A673 (cell line): ENCODE results near the gene GRIN2D. TPM values are rescaled to one million over a fixed set of nuclear protein-coding genes. Genes with fewer than 3 reads are reported as not detected.
A peak's percentile ranks its signal among the peaks of the same experiment; 100 is the strongest.

Source experiments
- BruUV-seq: library from RNA; stranded (reverse); fragments of 400-500 nt; replicated peaks from 2 replicates; lab custom pipeline; 2021; lab: Mats Ljungman, UMichigan
- CTCF ChIA-PET: fragments of 300-600 bp; sonication (Branson Sonifier 250); formaldehyde crosslinking; loops from one replicate; lab custom pipeline; 2022; ENCODE audit warnings: antibody characterized with exemption; lab: Charles Lee
- POLR2A ChIA-PET: fragments of 300-600 bp; sonication (Branson Sonifier 250); formaldehyde crosslinking; loops from one replicate; lab custom pipeline; 2022; ENCODE audit warnings: antibody characterized with exemption; ENCODE audit not compliant: low non-redundant PET; lab: Charles Lee
- DNase-seq: peaks from one replicate; pipeline ENCODE4 v3.0.0-alpha.2; 2015; ENCODE audit warnings: low spot score
- H3K27ac ChIP-seq: fragments of 200-600 bp; sonication (generic); 2 replicates; pipeline ENCODE4 v1.5.1; 2016; ENCODE audit warnings: mixed run types, low read depth, mild to moderate bottlenecking, mixed read lengths, antibody characterized with exemption, low read length; ENCODE audit not compliant: poor library complexity, severe bottlenecking
- H3K27me3 ChIP-seq: fragments of 200-600 bp; sonication (generic); replicated peaks from 2 replicates; pipeline ENCODE4 v1.6.1; 2017; ENCODE audit warnings: mixed run types, low read depth, mild to moderate bottlenecking, mixed read lengths, antibody characterized with exemption, low read length; ENCODE audit not compliant: insufficient read depth, poor library complexity
- H3K36me3 ChIP-seq: fragments of 200-600 bp; sonication (generic); 2 replicates; pipeline ENCODE4 v1.6.1; 2016; ENCODE audit warnings: mixed run types, mild to moderate bottlenecking, mixed read lengths, antibody characterized with exemption, low read length; ENCODE audit not compliant: insufficient read depth, poor library complexity, severe bottlenecking
- H3K4me1 ChIP-seq: fragments of 200-600 bp; sonication (generic); 2 replicates; pipeline ENCODE4 v1.6.1; 2017; ENCODE audit warnings: mixed run types, mild to moderate bottlenecking, mixed read lengths, antibody characterized with exemption, low read length; ENCODE audit not compliant: insufficient read depth, poor library complexity, severe bottlenecking
- H3K4me3 ChIP-seq: fragments of 200-600 bp; sonication (generic); 2 replicates; pipeline ENCODE4 v1.5.1; 2016; ENCODE audit warnings: low read depth, mixed run types, mild to moderate bottlenecking, mixed read lengths, low read length; ENCODE audit not compliant: poor library complexity, severe bottlenecking
- H3K9me3 ChIP-seq: fragments of 200-600 bp; sonication (generic); 2 replicates; pipeline ENCODE4 v1.6.1; 2016; ENCODE audit warnings: mixed run types, low read depth, mild to moderate bottlenecking, mixed read lengths, antibody characterized with exemption, low read length; ENCODE audit not compliant: poor library complexity, severe bottlenecking
- CTCF ChIP-seq: fragments of 300-800, 200-600 bp; sonication (generic); conservative IDR thresholded peaks from 2 replicates; pipeline ENCODE4 v1.5.1; 2017; ENCODE audit warnings: low read depth, mild to moderate bottlenecking, antibody characterized with exemption, low read length, moderate library complexity, mixed read lengths
- EZH2 ChIP-seq: fragments of 200-600 bp; sonication (generic); IDR thresholded peaks from 2 replicates; pipeline ENCODE4 v1.6.1; 2017; ENCODE audit warnings: borderline replicate concordance, low read depth, mild to moderate bottlenecking, mixed read lengths, antibody characterized with exemption, low read length; ENCODE audit not compliant: poor library complexity, severe bottlenecking
- intact Hi-C: fragments of 100-400 bp; cut with micrococcal nuclease; formaldehyde crosslinking; loops from one replicate; pipeline ENCODE4 v1.10.0; 2022; ENCODE audit not compliant: unreplicated experiment
- total RNA-seq: library from RNA; stranded (reverse); gene quantifications from 2 replicates; pipeline ENCODE4 v1.2.3, GENCODE V29; 2021

Gene GRIN2D
- total RNA-seq, 1 experiment from 2014 or later = 10.4 TPM

- DNase-seq = no peak
- POLR2A ChIA-PET = no interaction called here
- CTCF ChIA-PET = no interaction called here
- Histone ChIP-seq H3K4me1 (peaks cover 40% of the 10 kb centered on the region), H3K4me3 (no peak overlapping the region), H3K27ac (no peak overlapping the region), H3K27me3 (no peaks in the 10 kb centered on the region), H3K9me3 (no peaks in the 10 kb centered on the region), H3K36me3 (no peaks in the 10 kb centered on the region)
- no peak for TF ChIP-seq EZH2
- no peak for TF ChIP-seq CTCF
- intact Hi-C loops = no loop called here
- BruUV-seq = no TSS peak
Observed at GRCh38 chr19:48401287-48401686, 7.8 kb downstream of the GRIN2D start.

GRCh38 chr19:48403606-48404005, 10.1 kb downstream of the GRIN2D start:
- Histone ChIP-seq H3K4me1 (peaks cover 21% of the 10 kb centered on the region), H3K4me3 (no peak overlapping the region), H3K27me3 (no peaks in the 10 kb centered on the region), H3K9me3 (no peaks in the 10 kb centered on the region), H3K27ac (no peak overlapping the region), H3K36me3 (no peaks in the 10 kb centered on the region)
- no peak for TF ChIP-seq CTCF
- no peak for TF ChIP-seq EZH2
- no TSS peak for BruUV-seq
- CTCF ChIA-PET = interaction anchor here (0.6 kb wide), 1 partner anchor 9 kb away, joined by 5 read pairs; no protein-coding TSS in a partner anchor
- peak; percentile 88 for DNase-seq
- intact Hi-C loops = no loop called here
- POLR2A ChIA-PET = interaction anchor here (0.6 kb wide), 1 partner anchor 40 kb away, joined by 4 read pairs; the partner anchor contains the start of genes SYNGR4 and TMEM143

GRCh38 chr19:48405010-48405659, 11.7 kb downstream of the GRIN2D start:
- Histone ChIP-seq H3K4me3 (no peak overlapping the region), H3K4me1 (peaks cover 9% of the 10 kb centered on the region), H3K27me3 (no peaks in the 10 kb centered on the region), H3K9me3 (no peaks in the 10 kb centered on the region), H3K36me3 (no peaks in the 10 kb centered on the region), H3K27ac (no peak overlapping the region)
- DNase-seq = no peak
- intact Hi-C loops = no loop called here
- no TSS peak for BruUV-seq
- TF ChIP-seq CTCF = no peak
- TF ChIP-seq EZH2 = no peak
- ChIA-PET CTCF (no interaction called here), POLR2A (no interaction called here)
